ENCODE data around the gene SERPINB1.
"Not testable (repeated sequence)": the region's sequence is repeated elsewhere in the genome, so short reads cannot be mapped to it uniquely, and the experiment has no call there.

SERPINB1 gene

GRCh38 chr6:2817903-2818443 lies 23.7 kb downstream of the SERPINB1 start:
- DNase-seq (ENCODE audit: low read depth): no peak

- DNase-seq (ENCODE audit: low read depth): no peak
Measured at GRCh38 chr6:2816158-2816557, 25.5 kb downstream of the SERPINB1 start.

- no peak for DNase-seq (ENCODE audit: low read depth)
Measured at GRCh38 chr6:2812695-2813094, 29.0 kb downstream of the SERPINB1 start.

GRCh38 chr6:2810092-2810671 lies 31.5 kb downstream of the SERPINB1 start:
- DNase-seq (ENCODE audit: low read depth): no peak

- no peak for DNase-seq (ENCODE audit: low read depth)
Measured at GRCh38 chr6:2809015-2809414, 32.6 kb downstream of the SERPINB1 start.

- no peak for DNase-seq (ENCODE audit: low read depth)
Measured at GRCh38 chr6:2807342-2808090, 34.1 kb downstream of the SERPINB1 start.

- no peak for DNase-seq (ENCODE audit: low read depth)
Measured at GRCh38 chr6:2806644-2807043, 35.0 kb downstream of the SERPINB1 start.

GRCh38 chr6:2805031-2805430 lies 36.6 kb downstream of the SERPINB1 start:
- DNase-seq (ENCODE audit: low read depth): no peak

- no peak for DNase-seq (ENCODE audit: low read depth)
Measured at GRCh38 chr6:2804516-2804915, 37.1 kb downstream of the SERPINB1 start.

GRCh38 chr6:2803731-2804429 lies 37.8 kb downstream of the SERPINB1 start:
- DNase-seq (ENCODE audit: low read depth): no peak

- no peak for DNase-seq (ENCODE audit: low read depth)
Measured at GRCh38 chr6:2802521-2803060, 39.1 kb downstream of the SERPINB1 start.

GRCh38 chr6:2801687-2802086 lies 40.0 kb downstream of the SERPINB1 start:
- not testable (repeated sequence) for DNase-seq (ENCODE audit: low read depth)

GRCh38 chr6:2800552-2801316 lies 40.9 kb downstream of the SERPINB1 start:
- DNase-seq (ENCODE audit: low read depth): no peak

GRCh38 chr6:2799936-2800527 lies 41.6 kb downstream of the SERPINB1 start:
- no peak for DNase-seq (ENCODE audit: low read depth)

- no peak for DNase-seq (ENCODE audit: low read depth)
Measured at GRCh38 chr6:2798586-2799134, 43.0 kb downstream of the SERPINB1 start.

GRCh38 chr6:2797564-2798031 lies 44.1 kb downstream of the SERPINB1 start:
- no peak for DNase-seq (ENCODE audit: low read depth)

- DNase-seq (ENCODE audit: low read depth): no peak
Measured at GRCh38 chr6:2796861-2797260, 44.8 kb downstream of the SERPINB1 start.

- no peak for DNase-seq (ENCODE audit: low read depth)
Measured at GRCh38 chr6:2795956-2796355, 45.7 kb downstream of the SERPINB1 start.

GRCh38 chr6:2795162-2795561 lies 46.5 kb downstream of the SERPINB1 start:
- no peak for DNase-seq (ENCODE audit: low read depth)

- DNase-seq (ENCODE audit: low read depth): no peak
Measured at GRCh38 chr6:2794171-2794730, 47.4 kb downstream of the SERPINB1 start.

All from T-helper 22 cell (primary cell).